Measurements from ENCODE around the gene BCR.

Gene BCR

GRCh38 chr22:23245799-23246136 is 65.5 kb downstream of the BCR start:
- DNase-seq, result no peak

GRCh38 chr22:23246982-23247766 is 66.9 kb downstream of the BCR start:
- DNase-seq, result no peak

- DNase-seq, result no peak
Observed at GRCh38 chr22:23248583-23248982, 68.3 kb downstream of the BCR start.

- DNase-seq, result no peak
Observed at GRCh38 chr22:23250056-23250784, 69.9 kb downstream of the BCR start.

GRCh38 chr22:23250785-23251363 is 70.6 kb downstream of the BCR start:
- no peak for DNase-seq

- no peak for DNase-seq
Observed at GRCh38 chr22:23251445-23252093, 71.3 kb downstream of the BCR start.

- DNase-seq, result no peak
Observed at GRCh38 chr22:23253475-23254055, 73.3 kb downstream of the BCR start.

GRCh38 chr22:23255506-23256170 is 75.3 kb downstream of the BCR start:
- no peak for DNase-seq

GRCh38 chr22:23256171-23256932 is 76.0 kb downstream of the BCR start:
- no peak for DNase-seq

- DNase-seq, result no peak
Observed at GRCh38 chr22:23256986-23257888, 76.9 kb downstream of the BCR start.

GRCh38 chr22:23257889-23258825 is 77.8 kb downstream of the BCR start:
- no peak for DNase-seq

GRCh38 chr22:23258826-23259170 is 78.5 kb downstream of the BCR start:
- DNase-seq, result no peak

GRCh38 chr22:23259916-23260644 is 79.8 kb downstream of the BCR start:
- DNase-seq, result no peak

- DNase-seq, result no peak
Observed at GRCh38 chr22:23260645-23261581, 80.6 kb downstream of the BCR start.

- DNase-seq, result no peak
Observed at GRCh38 chr22:23261900-23262450, 81.7 kb downstream of the BCR start.

- DNase-seq, result no peak
Observed at GRCh38 chr22:23262518-23263332, 82.4 kb downstream of the BCR start.

All from activated CD4-positive, CD25-positive, alpha-beta regulatory T cell (primary cell).